ENCODE measurements around the gene RAB3B.
"Not testable (repeated sequence)": the region's sequence is repeated elsewhere in the genome, so short reads cannot be mapped to it uniquely, and the experiment has no call there.

Gene RAB3B

DNA sequence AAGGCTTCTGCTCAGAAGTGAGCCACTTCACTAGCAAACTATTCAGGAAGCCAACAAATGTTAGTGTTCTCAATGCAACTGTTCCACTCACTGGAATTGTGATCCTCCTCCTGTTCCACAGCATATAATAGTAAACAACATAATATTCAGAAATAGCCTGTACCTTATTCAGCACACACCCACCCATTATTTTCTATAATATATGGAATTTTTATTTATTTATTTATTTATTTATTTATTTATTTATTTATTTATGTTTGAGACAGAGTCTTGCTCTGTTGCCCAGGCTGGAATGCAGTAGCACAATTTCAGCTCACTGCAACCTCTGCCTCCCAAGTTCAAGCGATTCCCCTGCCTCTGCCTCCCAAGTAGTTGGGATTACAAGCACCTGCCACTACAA lies 117.2 kb downstream of the RAB3B start:
- not testable (repeated sequence) for DNase-seq (ENCODE audit: low spot score); H3K27me3 Mint-ChIP-seq (ENCODE audit: low read depth); H3K9me3 Mint-ChIP-seq; H3K27ac Mint-ChIP-seq; H3K4me3 Mint-ChIP-seq
- peaks cover 30% of the 10 kb centered on the region for H3K36me3 Mint-ChIP-seq (ENCODE audit: low read depth)
- peaks cover 42% of the 10 kb centered on the region for H3K4me1 Mint-ChIP-seq (ENCODE audit: low read depth)

- DNase-seq (ENCODE audit: low spot score): no peak
- no peaks in the 10 kb centered on the region for H3K27me3 Mint-ChIP-seq (ENCODE audit: low read depth)
- H3K36me3 Mint-ChIP-seq (ENCODE audit: low read depth): peaks cover 23% of the 10 kb centered on the region
- H3K9me3 Mint-ChIP-seq: no peaks in the 10 kb centered on the region
- H3K4me3 Mint-ChIP-seq: no peak overlapping the region
- peaks cover 46% of the 10 kb centered on the region for H3K4me1 Mint-ChIP-seq (ENCODE audit: low read depth)
- H3K27ac Mint-ChIP-seq: peak overlapping the region; percentile 70
These were observed 119.0 kb downstream of the RAB3B start for GRCh38 chr1:51871351-51871975.

GRCh38 chr1:51870603-51871350 lies 119.7 kb downstream of the RAB3B start:
- DNase-seq (ENCODE audit: low spot score): no peak
- H3K4me3 Mint-ChIP-seq: no peak overlapping the region
- peaks cover 45% of the 10 kb centered on the region for H3K4me1 Mint-ChIP-seq (ENCODE audit: low read depth)
- H3K27me3 Mint-ChIP-seq (ENCODE audit: low read depth): no peaks in the 10 kb centered on the region
- H3K36me3 Mint-ChIP-seq (ENCODE audit: low read depth): peaks cover 23% of the 10 kb centered on the region
- H3K27ac Mint-ChIP-seq: no peak overlapping the region
- no peaks in the 10 kb centered on the region for H3K9me3 Mint-ChIP-seq

DNA sequence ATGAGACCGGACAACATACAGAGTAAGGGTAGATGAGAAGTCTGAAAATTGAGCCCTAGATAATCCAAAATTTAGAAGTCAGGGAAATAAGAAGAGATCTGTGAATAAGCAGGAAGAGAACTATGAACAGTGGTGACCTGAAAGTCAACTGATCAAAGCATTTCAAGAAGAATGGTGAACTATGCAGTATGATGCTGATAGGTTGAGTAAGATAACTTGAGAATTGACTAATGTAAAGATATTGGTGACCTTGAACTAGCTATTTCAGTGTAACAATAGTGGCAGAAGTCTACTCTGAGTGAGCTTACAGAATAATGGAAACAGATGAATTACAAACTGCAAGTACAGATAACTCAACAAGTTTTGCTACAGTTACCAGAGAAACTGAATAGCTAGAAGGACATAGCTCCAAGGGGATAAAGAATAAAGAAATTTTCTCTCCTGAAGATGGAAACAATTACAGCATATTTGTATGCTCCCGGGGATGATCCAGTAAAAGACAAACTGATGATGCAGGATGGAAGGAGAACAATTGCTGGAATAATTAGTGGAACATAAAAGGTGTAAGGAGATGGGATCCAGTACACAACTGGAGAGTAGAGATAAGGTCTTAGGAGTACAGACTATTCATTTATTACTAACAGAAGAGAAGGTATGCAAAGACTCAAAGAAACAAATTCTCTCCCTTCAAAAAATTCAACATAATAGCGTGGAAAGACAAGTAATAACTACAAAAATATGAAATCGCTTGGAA lies 122.8 kb downstream of the RAB3B start:
- no peak for DNase-seq (ENCODE audit: low spot score)
- Mint-ChIP-seq H3K36me3 (ENCODE audit: low read depth) (peaks cover 15% of the 10 kb centered on the region), H3K27me3 (ENCODE audit: low read depth) (no peaks in the 10 kb centered on the region), H3K27ac (no peak overlapping the region), H3K4me3 (no peak overlapping the region), H3K9me3 (no peaks in the 10 kb centered on the region), H3K4me1 (ENCODE audit: low read depth) (peaks cover 40% of the 10 kb centered on the region)

- Mint-ChIP-seq H3K4me3 (no peak overlapping the region), H3K36me3 (ENCODE audit: low read depth) (peaks cover 17% of the 10 kb centered on the region), H3K9me3 (no peaks in the 10 kb centered on the region), H3K27ac (no peak overlapping the region), H3K27me3 (ENCODE audit: low read depth) (no peaks in the 10 kb centered on the region), H3K4me1 (ENCODE audit: low read depth) (peaks cover 26% of the 10 kb centered on the region)
- no peak for DNase-seq (ENCODE audit: low spot score)
These were observed 127.1 kb downstream of the RAB3B start for GRCh38 chr1:51863384-51863783.

GRCh38 chr1:51861669-51862068 lies 128.8 kb downstream of the RAB3B start:
- Mint-ChIP-seq H3K4me1 (ENCODE audit: low read depth) (peaks cover 12% of the 10 kb centered on the region), H3K4me3 (no peak overlapping the region), H3K27me3 (ENCODE audit: low read depth) (no peaks in the 10 kb centered on the region), H3K36me3 (ENCODE audit: low read depth) (peaks cover 14% of the 10 kb centered on the region), H3K9me3 (no peaks in the 10 kb centered on the region), H3K27ac (no peak overlapping the region)
- DNase-seq (ENCODE audit: low spot score): no peak

- no peak overlapping the region for H3K27ac Mint-ChIP-seq
- DNase-seq (ENCODE audit: low spot score): no peak
- H3K4me3 Mint-ChIP-seq: no peak overlapping the region
- no peaks in the 10 kb centered on the region for H3K27me3 Mint-ChIP-seq (ENCODE audit: low read depth)
- H3K36me3 Mint-ChIP-seq (ENCODE audit: low read depth): peaks cover 19% of the 10 kb centered on the region
- H3K4me1 Mint-ChIP-seq (ENCODE audit: low read depth): peaks cover 18% of the 10 kb centered on the region
- H3K9me3 Mint-ChIP-seq: no peaks in the 10 kb centered on the region
These were observed 130.8 kb downstream of the RAB3B start for GRCh38 chr1:51859735-51860134.

DNA sequence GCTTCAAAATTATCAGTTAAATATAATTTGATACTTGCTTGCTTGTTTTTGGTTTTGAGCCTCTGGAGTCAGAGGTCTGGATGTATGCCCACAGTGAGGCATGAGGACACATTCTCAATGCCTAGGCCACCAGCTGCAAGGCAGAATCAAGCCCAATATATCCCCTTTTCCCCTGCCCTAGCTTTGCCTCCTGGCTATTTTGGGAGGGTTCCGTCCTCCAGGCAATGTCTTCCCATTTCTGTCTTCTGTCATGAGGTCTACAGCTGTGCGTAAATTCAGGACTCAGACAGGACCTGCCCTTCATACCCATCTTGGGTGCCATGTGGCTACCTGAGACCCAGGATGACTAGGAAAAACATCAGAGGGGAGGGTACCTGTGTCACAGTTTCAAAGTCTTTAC lies 131.2 kb downstream of the RAB3B start:
- H3K9me3 Mint-ChIP-seq: no peaks in the 10 kb centered on the region
- H3K27ac Mint-ChIP-seq: no peak overlapping the region
- no peaks in the 10 kb centered on the region for H3K27me3 Mint-ChIP-seq (ENCODE audit: low read depth)
- no peak for DNase-seq (ENCODE audit: low spot score)
- H3K36me3 Mint-ChIP-seq (ENCODE audit: low read depth): peaks cover 19% of the 10 kb centered on the region
- H3K4me1 Mint-ChIP-seq (ENCODE audit: low read depth): peaks cover 18% of the 10 kb centered on the region
- H3K4me3 Mint-ChIP-seq: no peak overlapping the region

- Mint-ChIP-seq H3K36me3 (ENCODE audit: low read depth) (peaks cover 19% of the 10 kb centered on the region), H3K9me3 (no peaks in the 10 kb centered on the region), H3K4me1 (ENCODE audit: low read depth) (peaks cover 17% of the 10 kb centered on the region), H3K4me3 (no peak overlapping the region), H3K27ac (no peak overlapping the region), H3K27me3 (ENCODE audit: low read depth) (no peaks in the 10 kb centered on the region)
- no peak for DNase-seq (ENCODE audit: low spot score)
These were observed 131.6 kb downstream of the RAB3B start for GRCh38 chr1:51858892-51859291.
